ENCODE measurements around the gene PAQR7. TPM values are rescaled to one million over a fixed set of nuclear protein-coding genes. Genes with fewer than 3 reads are reported as not detected.

PAQR7 gene, protein sequence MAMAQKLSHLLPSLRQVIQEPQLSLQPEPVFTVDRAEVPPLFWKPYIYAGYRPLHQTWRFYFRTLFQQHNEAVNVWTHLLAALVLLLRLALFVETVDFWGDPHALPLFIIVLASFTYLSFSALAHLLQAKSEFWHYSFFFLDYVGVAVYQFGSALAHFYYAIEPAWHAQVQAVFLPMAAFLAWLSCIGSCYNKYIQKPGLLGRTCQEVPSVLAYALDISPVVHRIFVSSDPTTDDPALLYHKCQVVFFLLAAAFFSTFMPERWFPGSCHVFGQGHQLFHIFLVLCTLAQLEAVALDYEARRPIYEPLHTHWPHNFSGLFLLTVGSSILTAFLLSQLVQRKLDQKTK
- total RNA-seq, result 9.8 and 11.2 TPM in 2 replicates

DNA sequence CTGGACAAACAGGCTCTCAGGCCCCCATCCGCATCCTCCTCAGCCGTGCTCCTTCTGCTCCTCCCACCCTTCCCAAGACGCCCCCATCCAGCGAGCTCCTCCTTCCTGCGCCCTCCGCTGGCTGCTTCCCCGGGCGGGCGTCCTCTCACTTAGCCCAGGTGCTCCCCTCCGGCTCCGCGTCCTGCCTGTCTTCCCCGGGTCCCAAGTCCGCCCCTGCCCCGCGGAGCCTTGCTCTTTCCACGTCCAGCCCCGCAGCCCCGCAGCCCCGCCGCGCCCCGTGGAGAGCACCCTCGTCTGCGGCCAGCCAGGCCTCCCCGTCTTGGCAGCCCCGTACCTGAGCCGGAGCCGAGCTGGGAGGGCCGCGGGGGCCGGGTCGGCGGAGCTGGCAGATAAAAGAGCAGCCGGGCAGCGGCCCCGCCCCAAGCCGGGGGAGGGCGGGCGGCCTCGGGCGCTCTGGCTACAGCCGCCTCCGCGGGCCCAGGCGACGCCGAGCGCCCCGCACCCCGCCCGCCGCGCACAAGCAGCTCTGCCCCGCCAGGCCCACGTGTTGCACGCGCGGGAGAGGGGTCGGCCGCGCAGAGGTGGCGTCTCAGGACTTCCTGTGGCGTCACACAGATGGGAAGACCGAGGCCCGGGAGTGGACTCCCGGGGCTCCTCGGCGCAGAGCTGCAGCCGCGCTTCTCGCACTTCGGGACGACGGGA lies at the start of gene PAQR7:
Gene PAQR7, minus strand, starts transcription at position 555 of the 702 bp plus-strand sequence. CDS start 11,869 bp downstream, outside the sequence.
- Histone ChIP-seq H3K79me2 (ENCODE audit: insufficient read depth, low read length) (peaks cover 32% of the 10 kb centered on the region), H3K4me3 (ENCODE audit: insufficient read depth, low read length) (peak within 1 kb of the TSS; percentile 80), H4K20me1 (ENCODE audit: insufficient read depth, low read length) (peaks cover 12% of the 10 kb centered on the region), H3K36me3 (ENCODE audit: insufficient read depth, low read length) (peaks cover 6% of the 10 kb centered on the region), H2AFZ (ENCODE audit: low read length) (peak within 1 kb of the TSS; percentile 80), H3K27ac (ENCODE audit: low read depth, low read length) (peak within 1 kb of the TSS; percentile 0), H3K4me1 (ENCODE audit: insufficient read depth, low read length) (peaks cover 17% of the 10 kb centered on the region), H3K4me2 (ENCODE audit: insufficient read depth, low read length) (peak within 1 kb of the TSS; percentile 79), H3K9me3 (ENCODE audit: low read depth, low read length) (no peaks in the 10 kb centered on the region), H3K27me3 (ENCODE audit: insufficient read depth, low read length) (no peaks in the 10 kb centered on the region)
- TF ChIP-seq, protein P1, sequence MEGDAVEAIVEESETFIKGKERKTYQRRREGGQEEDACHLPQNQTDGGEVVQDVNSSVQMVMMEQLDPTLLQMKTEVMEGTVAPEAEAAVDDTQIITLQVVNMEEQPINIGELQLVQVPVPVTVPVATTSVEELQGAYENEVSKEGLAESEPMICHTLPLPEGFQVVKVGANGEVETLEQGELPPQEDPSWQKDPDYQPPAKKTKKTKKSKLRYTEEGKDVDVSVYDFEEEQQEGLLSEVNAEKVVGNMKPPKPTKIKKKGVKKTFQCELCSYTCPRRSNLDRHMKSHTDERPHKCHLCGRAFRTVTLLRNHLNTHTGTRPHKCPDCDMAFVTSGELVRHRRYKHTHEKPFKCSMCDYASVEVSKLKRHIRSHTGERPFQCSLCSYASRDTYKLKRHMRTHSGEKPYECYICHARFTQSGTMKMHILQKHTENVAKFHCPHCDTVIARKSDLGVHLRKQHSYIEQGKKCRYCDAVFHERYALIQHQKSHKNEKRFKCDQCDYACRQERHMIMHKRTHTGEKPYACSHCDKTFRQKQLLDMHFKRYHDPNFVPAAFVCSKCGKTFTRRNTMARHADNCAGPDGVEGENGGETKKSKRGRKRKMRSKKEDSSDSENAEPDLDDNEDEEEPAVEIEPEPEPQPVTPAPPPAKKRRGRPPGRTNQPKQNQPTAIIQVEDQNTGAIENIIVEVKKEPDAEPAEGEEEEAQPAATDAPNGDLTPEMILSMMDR (IDR thresholded peaks at IDR 0.05; ENCODE audit: extremely low read depth, low read depth, low read length), result no peak
- peak; percentile 95 for DNase-seq (ENCODE audit: insufficient read length, low spot score, missing footprints)

DNA sequence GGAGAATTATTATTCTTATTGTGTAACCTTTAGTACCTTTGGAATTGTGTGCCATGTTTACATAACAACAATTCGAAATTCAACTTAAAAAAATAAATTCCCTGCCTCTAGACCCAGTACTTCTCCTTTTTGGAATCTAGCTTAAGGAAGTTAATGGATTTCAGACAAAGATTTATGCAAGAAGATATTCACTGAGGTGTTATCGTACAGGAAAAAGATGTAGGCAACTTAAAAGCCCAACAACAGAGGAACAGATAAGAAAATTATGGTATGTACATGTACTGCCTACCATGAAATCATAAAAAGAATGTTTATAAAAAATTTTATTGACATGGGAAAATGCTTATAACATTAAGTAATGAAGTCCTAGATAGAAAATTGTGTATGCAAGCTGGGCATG lies 48.9 kb upstream of the PAQR7 start:
- no peaks in the 10 kb centered on the region for H3K79me2 ChIP-seq (ENCODE audit: insufficient read depth, low read length)
- TF ChIP-seq, protein P1 (IDR thresholded peaks at IDR 0.05; ENCODE audit: extremely low read depth, low read depth, low read length), result no peak

DNA sequence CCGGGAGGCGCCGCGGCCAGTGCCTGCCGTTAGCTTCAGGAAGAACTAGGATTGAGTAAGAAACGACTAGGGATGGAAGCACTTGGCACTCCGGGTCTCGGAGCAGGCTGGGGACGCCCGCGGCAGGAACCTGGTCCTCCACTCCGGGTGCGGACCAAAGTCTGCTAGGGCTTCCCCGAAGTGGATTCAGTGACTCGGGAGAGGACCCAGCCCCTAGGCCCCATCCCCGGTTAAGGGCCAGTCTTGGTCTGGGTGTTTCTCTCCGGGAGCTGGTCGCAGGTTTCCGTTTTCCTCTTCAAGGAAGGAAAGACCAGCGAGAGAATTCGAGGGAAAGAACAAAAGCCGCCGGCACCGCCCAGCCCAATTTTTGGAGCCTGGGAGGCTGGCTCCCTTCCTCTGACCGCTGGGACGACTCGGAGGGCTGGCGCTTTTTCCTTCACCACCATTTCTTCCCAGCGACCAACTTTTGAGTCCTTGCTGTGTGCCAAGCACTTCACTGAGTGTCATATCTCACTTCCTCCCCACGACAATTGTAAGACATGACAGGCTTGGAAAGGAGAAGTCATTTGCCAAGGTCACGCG lies 47.6 kb upstream of the PAQR7 start:
- H3K79me2 ChIP-seq (ENCODE audit: insufficient read depth, low read length), result no peaks in the 10 kb centered on the region
- no peak for DNase-seq (ENCODE audit: insufficient read length, low spot score, missing footprints)
- H3K27me3 ChIP-seq (ENCODE audit: insufficient read depth, low read length), result peaks cover 7% of the 10 kb centered on the region
- H4K20me1 ChIP-seq (ENCODE audit: insufficient read depth, low read length), result no peaks in the 10 kb centered on the region
- peak overlapping the region; percentile 92 for H3K4me2 ChIP-seq (ENCODE audit: insufficient read depth, low read length)
- TF ChIP-seq, protein P1 (IDR thresholded peaks at IDR 0.05; ENCODE audit: extremely low read depth, low read depth, low read length), result no peak
- H3K27ac ChIP-seq (ENCODE audit: low read depth, low read length), result no peak overlapping the region
- H3K4me1 ChIP-seq (ENCODE audit: insufficient read depth, low read length), result peaks cover 15% of the 10 kb centered on the region
- no peaks in the 10 kb centered on the region for H3K36me3 ChIP-seq (ENCODE audit: insufficient read depth, low read length)
- peak overlapping the region; percentile 75 for H3K4me3 ChIP-seq (ENCODE audit: insufficient read depth, low read length)
- no peaks in the 10 kb centered on the region for H3K9me3 ChIP-seq (ENCODE audit: low read depth, low read length)
- H2AFZ ChIP-seq (ENCODE audit: low read length), result peak overlapping the region; percentile 98

More for the DNA sequence above, 48.9 kb upstream of the PAQR7 start:
- peaks cover 15% of the 10 kb centered on the region for H3K4me1 ChIP-seq (ENCODE audit: insufficient read depth, low read length)
- no peak overlapping the region for H3K27ac ChIP-seq (ENCODE audit: low read depth, low read length)
- no peak for DNase-seq (ENCODE audit: insufficient read length, low spot score, missing footprints)
- no peaks in the 10 kb centered on the region for H3K36me3 ChIP-seq (ENCODE audit: insufficient read depth, low read length)
- no peak overlapping the region for H2AFZ ChIP-seq (ENCODE audit: low read length)
- no peaks in the 10 kb centered on the region for H3K9me3 ChIP-seq (ENCODE audit: low read depth, low read length)
- H3K4me2 ChIP-seq (ENCODE audit: insufficient read depth, low read length), result no peak overlapping the region
- H3K4me3 ChIP-seq (ENCODE audit: insufficient read depth, low read length), result no peak overlapping the region
- H3K27me3 ChIP-seq (ENCODE audit: insufficient read depth, low read length), result peaks cover 7% of the 10 kb centered on the region
- no peaks in the 10 kb centered on the region for H4K20me1 ChIP-seq (ENCODE audit: insufficient read depth, low read length)
